HepG2 (cell line): ENCODE results near the gene SNHG17. TPM values are rescaled to one million over a fixed set of nuclear protein-coding genes. Genes with fewer than 3 reads are reported as not detected.
A peak's percentile ranks its signal among the peaks of the same experiment; 100 is the strongest.

Source experiments
- CHD2 ChIP-seq: IDR thresholded peaks from 2 replicates; pipeline ENCODE4 v1.6.1; 2011; ENCODE audit warnings: low read depth, low read length, improper control_type of control experiment
- FOXJ3 ChIP-seq: sonication (generic); formaldehyde crosslinking; IDR thresholded peaks from 2 replicates; pipeline ENCODE4 v1.4.0; 2020; ENCODE audit warnings: missing genetic modification reagents, mild to moderate bottlenecking, borderline replicate concordance
- FOXM1 ChIP-seq: sonication (generic); formaldehyde crosslinking; IDR thresholded peaks from 2 replicates; pipeline ENCODE4 v1.5.0; 2020; ENCODE audit warnings: missing genetic modification reagents
- HNRNPLL ChIP-seq: fragments of 200-400 bp; formaldehyde crosslinking; IDR thresholded peaks from 2 replicates; pipeline ENCODE4 v1.6.1; 2017; ENCODE audit warnings: mild to moderate bottlenecking, low read depth, low read length; ENCODE audit not compliant: poor library complexity, severe bottlenecking
- KLF12 ChIP-seq: sonication (generic); formaldehyde crosslinking; IDR thresholded peaks from 2 replicates; pipeline ENCODE4 v1.4.0; 2020; ENCODE audit warnings: missing genetic modification reagents, borderline replicate concordance
- NFYC ChIP-seq: IDR thresholded peaks from 2 replicates; pipeline ENCODE4 v1.6.1; 2016; ENCODE audit warnings: missing genetic modification reagents, missing compliant biosample characterization
- NR0B2 ChIP-seq: sonication (generic); formaldehyde crosslinking; IDR thresholded peaks from 2 replicates; pipeline ENCODE4 v1.4.0; 2020; ENCODE audit warnings: mild to moderate bottlenecking, missing genetic modification reagents
- NR2C2 ChIP-seq: sonication (generic); formaldehyde crosslinking; IDR thresholded peaks from 2 replicates; pipeline ENCODE4 v1.4.0; 2020; ENCODE audit warnings: missing genetic modification reagents, mild to moderate bottlenecking, moderate library complexity, borderline replicate concordance
- PRDM4 ChIP-seq: sonication (generic); formaldehyde crosslinking; IDR thresholded peaks from 2 replicates; pipeline ENCODE4 v1.9.0; 2021; ENCODE audit warnings: missing genetic modification reagents, borderline replicate concordance
- YEATS2 ChIP-seq: sonication (generic); formaldehyde crosslinking; IDR thresholded peaks from 2 replicates; pipeline ENCODE4 v1.4.0; 2020; ENCODE audit warnings: missing genetic modification reagents, borderline replicate concordance
- ZFP36L1 ChIP-seq: sonication (generic); formaldehyde crosslinking; IDR thresholded peaks from 2 replicates; pipeline ENCODE4 v1.8.0; 2022; ENCODE audit warnings: mild to moderate bottlenecking, missing genetic modification reagents, moderate library complexity
- ZNF318 ChIP-seq: sonication (generic); formaldehyde crosslinking; IDR thresholded peaks from 2 replicates; pipeline ENCODE4 v1.4.0; 2020; ENCODE audit warnings: mild to moderate bottlenecking, missing genetic modification reagents
- ZNF629 ChIP-seq: sonication (generic); formaldehyde crosslinking; conservative IDR thresholded peaks from 2 replicates; pipeline ENCODE4 v1.5.0; 2020; ENCODE audit warnings: missing genetic modification reagents
- ZNF740 ChIP-seq: sonication (generic); formaldehyde crosslinking; IDR thresholded peaks from 2 replicates; pipeline ENCODE4 v1.4.0; 2020; ENCODE audit warnings: missing genetic modification reagents
- ZNF777 ChIP-seq: sonication (generic); formaldehyde crosslinking; IDR thresholded peaks from 2 replicates; pipeline ENCODE4 v1.4.0; 2020; ENCODE audit warnings: missing genetic modification reagents
- ZNF883 ChIP-seq: sonication (generic); formaldehyde crosslinking; IDR thresholded peaks from 2 replicates; pipeline ENCODE4 v1.5.1; 2020; ENCODE audit warnings: mild to moderate bottlenecking, missing genetic modification reagents; ENCODE audit errors: not compliant biosample characterization
- ZZZ3 ChIP-seq: sonication (generic); formaldehyde crosslinking; IDR thresholded peaks from 2 replicates; pipeline ENCODE4 v1.4.0; 2020; ENCODE audit warnings: missing genetic modification reagents, mild to moderate bottlenecking, borderline replicate concordance
- polyA plus RNA-seq, 8 experiments: library from polyadenylated mRNA; depleted of rRNA in 3 of 8; stranded (reverse) in 7 of 8; unstranded in 1 of 8; fragments of >200 nt; fragmentation: Illumina TruSeq in 4 of 8; extraction: Trizol in 4 of 8; gene quantifications; 2 replicates each; pipeline versions ENCODE4 v1.2.1 to v1.2.3, GENCODE V29; 2011 to 2016; ENCODE audit warnings: low read depth in 4 of 8, missing spikeins in 1 of 8, mixed read lengths in 1 of 8; ENCODE audit not compliant: insufficient read depth in 1 of 8
- total RNA-seq, 5 experiments: library from RNA; depleted of rRNA; stranded (reverse); fragments of >200 nt; fragmentation: Illumina TruSeq; extraction: Trizol; gene quantifications; 2 replicates each; pipeline ENCODE4 v1.2.3, GENCODE V29; 2016; ENCODE audit warnings: low read depth in 1 of 5

The SNHG17 gene
- total and polyA plus RNA-seq, 2 of the 13 experiments (the other 11 are each of a cell fraction or from before 2014, with no cell fraction given): 26.2 to 41.2 TPM

DNA sequence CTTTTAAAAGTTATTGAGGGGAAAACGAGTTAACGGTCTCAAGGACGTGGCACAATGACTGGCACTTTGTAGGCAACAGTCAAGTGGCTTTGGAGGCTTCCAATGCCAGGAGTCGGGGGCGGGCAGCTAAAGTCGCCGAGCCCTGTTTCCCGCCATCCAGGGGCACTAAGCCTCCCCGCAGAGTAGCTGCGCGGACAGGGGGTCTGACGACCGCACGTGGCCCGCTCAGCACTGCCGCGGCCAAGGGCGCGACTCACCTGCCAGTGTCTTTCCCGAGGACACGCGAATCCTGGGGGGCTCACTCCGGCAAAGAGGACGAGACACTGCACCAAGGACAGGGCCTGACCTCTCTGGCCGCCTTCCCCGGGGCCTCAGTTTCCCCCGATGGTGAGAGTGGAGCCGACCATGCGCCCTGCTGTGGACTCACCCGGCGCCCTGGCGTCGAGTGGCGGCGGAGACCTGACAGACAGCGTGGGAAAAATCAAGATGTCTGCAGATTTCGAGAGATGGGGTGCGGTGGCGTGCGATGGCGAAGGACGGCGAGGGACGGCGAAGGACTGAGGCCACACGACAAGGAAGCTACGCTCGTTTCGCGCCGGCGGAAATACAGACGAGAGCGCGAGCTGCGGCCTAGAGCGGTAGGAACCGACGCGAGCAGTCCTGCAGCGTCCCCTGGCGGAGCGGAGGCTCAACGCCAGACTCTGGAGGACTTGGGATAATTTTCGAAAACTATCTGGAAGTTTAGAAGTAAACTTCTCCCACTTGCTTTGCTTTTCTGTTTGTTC is at the start of gene SNHG17 (continued):
- TF ChIP-seq NFYC (CRISPR knock-in tag): peak; percentile 69
- peak; percentile 99 for TF ChIP-seq KLF12 (CRISPR knock-in tag)
- peak; percentile 89; the same call in 1 of the 2 replicates for TF ChIP-seq ZNF740
- TF ChIP-seq ZFP36L1 (CRISPR knock-in tag): peak; percentile 99
- TF ChIP-seq NR0B2: peak; percentile 98
- TF ChIP-seq HNRNPLL: peak; percentile 94
- peak; percentile 62 for TF ChIP-seq CHD2
- TF ChIP-seq ZNF318: peak; percentile 99
- TF ChIP-seq ZNF629 (CRISPR knock-in tag): peak; percentile 81
- TF ChIP-seq ZZZ3 (CRISPR knock-in tag): peak; percentile 100; the same call in 1 of the 2 replicates
- peak; percentile 96 for TF ChIP-seq PRDM4 (CRISPR knock-in tag)
- peak; percentile 100 for TF ChIP-seq YEATS2 (CRISPR knock-in tag)
- TF ChIP-seq ZNF777 (CRISPR knock-in tag): peak; percentile 91
- peak; percentile 94 for TF ChIP-seq FOXJ3
- TF ChIP-seq NR2C2: peak; percentile 90
- TF ChIP-seq FOXM1: peak; percentile 87
- peak; percentile 100 for TF ChIP-seq ZNF883 (CRISPR knock-in tag)
